Esophagus squamous epithelium (tissue), 4 donors: Measurements from ENCODE around the gene SEMA4D.

Experiments
- POLR2A ChIP-seq, 4 donors: fragments of 450-650 bp; IDR thresholded peaks; one replicate each; pipeline ENCODE4 v1.6.1; 2017; ENCODE audit warnings: antibody characterized with exemption in 4 of 4, mild to moderate bottlenecking in 4 of 4, moderate library complexity in 3 of 4
- TF ChIP-seq, protein P1 (sequence below), 6 experiments: fragments of 450-650 bp in 4 of 6; fragments of 200-600 bp in 2 of 6; sonication (generic) in 2 of 6; IDR thresholded peaks; one replicate each; pipeline ENCODE4 v1.5.1; 2016 to 2019; ENCODE audit warnings: antibody characterized with exemption in 6 of 6, mild to moderate bottlenecking in 4 of 6, moderate library complexity in 4 of 6

DNA sequence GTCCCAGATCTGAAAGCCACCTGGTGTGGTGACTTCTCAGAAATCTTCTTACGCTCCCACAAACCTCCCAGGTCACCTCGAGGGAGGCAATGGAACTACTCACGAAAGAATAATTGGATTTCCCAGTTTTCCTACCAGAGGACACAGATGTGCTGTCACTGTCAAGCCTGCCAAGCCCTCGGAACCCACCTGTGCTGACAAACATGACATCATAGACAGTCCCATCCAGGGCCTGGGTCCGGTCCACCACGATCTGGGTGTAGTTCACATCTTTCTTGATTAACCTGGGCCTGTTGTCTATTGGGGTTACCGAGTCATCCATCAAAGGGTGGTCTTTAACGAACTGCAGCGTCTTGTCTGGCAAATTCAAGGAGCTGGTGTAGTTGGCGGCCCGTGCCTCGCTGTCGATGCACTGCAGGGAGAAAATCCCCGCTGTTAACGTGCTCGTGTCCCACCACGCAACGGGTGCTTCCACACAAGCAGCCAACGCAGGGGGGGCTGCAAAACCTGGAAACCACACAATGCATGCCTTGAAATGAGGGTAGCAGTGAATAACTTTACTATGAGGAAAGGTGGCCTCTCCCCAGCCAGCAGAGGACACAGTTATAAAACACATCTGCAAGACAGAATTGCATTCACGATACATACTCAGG is 110.6 kb downstream of the SEMA4D start:
- TF ChIP-seq, protein P1, sequence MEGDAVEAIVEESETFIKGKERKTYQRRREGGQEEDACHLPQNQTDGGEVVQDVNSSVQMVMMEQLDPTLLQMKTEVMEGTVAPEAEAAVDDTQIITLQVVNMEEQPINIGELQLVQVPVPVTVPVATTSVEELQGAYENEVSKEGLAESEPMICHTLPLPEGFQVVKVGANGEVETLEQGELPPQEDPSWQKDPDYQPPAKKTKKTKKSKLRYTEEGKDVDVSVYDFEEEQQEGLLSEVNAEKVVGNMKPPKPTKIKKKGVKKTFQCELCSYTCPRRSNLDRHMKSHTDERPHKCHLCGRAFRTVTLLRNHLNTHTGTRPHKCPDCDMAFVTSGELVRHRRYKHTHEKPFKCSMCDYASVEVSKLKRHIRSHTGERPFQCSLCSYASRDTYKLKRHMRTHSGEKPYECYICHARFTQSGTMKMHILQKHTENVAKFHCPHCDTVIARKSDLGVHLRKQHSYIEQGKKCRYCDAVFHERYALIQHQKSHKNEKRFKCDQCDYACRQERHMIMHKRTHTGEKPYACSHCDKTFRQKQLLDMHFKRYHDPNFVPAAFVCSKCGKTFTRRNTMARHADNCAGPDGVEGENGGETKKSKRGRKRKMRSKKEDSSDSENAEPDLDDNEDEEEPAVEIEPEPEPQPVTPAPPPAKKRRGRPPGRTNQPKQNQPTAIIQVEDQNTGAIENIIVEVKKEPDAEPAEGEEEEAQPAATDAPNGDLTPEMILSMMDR (IDR thresholded peaks at IDR 0.05), result no peak
- TF ChIP-seq POLR2A (IDR thresholded peaks at IDR 0.05), result no peak
